SK-N-SH treated with all-trans-retinoic acid at 6 μM for 48 hours (cell line): ENCODE measurements around the gene ARL10.

Source experiments
- ATAC-seq: fragments of 200-7000 bp; cut with Tn5 transposase; 3 replicates; pipeline ENCODE4 v1.9.1; 2020; ENCODE audit warnings: mild to moderate bottlenecking, moderate library complexity
- BACH2 ChIP-seq: fragments of 250-450 bp; sonication (Bioruptor Pico); IDR thresholded peaks from 2 replicates; pipeline ENCODE4 v1.9.0; 2021; ENCODE audit warnings: mild to moderate bottlenecking, borderline replicate concordance
- CSDC2 ChIP-seq: fragments of 250-450 bp; sonication (Bioruptor Pico); IDR thresholded peaks from 2 replicates; pipeline ENCODE4 v1.5.0; 2020; ENCODE audit warnings: mild to moderate bottlenecking, moderate library complexity
- CSRNP3 ChIP-seq: fragments of 250-450 bp; sonication (Bioruptor Pico); IDR thresholded peaks from 2 replicates; pipeline ENCODE4 v1.5.1; 2021; ENCODE audit warnings: mild to moderate bottlenecking, moderate library complexity
- ESRRG ChIP-seq: fragments of 250-450 bp; sonication (Bioruptor Pico); IDR thresholded peaks from 2 replicates; pipeline ENCODE4 v1.6.1; 2021; ENCODE audit warnings: mild to moderate bottlenecking
- ISL1 ChIP-seq: fragments of 250-450 bp; sonication (Bioruptor Pico); IDR thresholded peaks from 2 replicates; pipeline ENCODE4 v2.1.2; 2022; ENCODE audit warnings: mild to moderate bottlenecking, moderate library complexity
- OSR1 ChIP-seq: fragments of 250-450 bp; sonication (Bioruptor Pico); IDR thresholded peaks from 2 replicates; pipeline ENCODE4 v1.8.0; 2022; ENCODE audit warnings: moderate library complexity, mild to moderate bottlenecking, inconsistent platforms
- TCF4 ChIP-seq: fragments of 250-450 bp; sonication (Bioruptor Pico); IDR thresholded peaks from 2 replicates; pipeline ENCODE4 v1.8.0; 2021; ENCODE audit warnings: mild to moderate bottlenecking, moderate library complexity, borderline replicate concordance
- ZC3H10 ChIP-seq: fragments of 250-450 bp; sonication (Bioruptor Pico); IDR thresholded peaks from 2 replicates; pipeline ENCODE4 v1.5.1; 2021; ENCODE audit warnings: mild to moderate bottlenecking, moderate library complexity
- ZFP30 ChIP-seq: fragments of 450-650 bp; formaldehyde crosslinking; IDR thresholded peaks from 2 replicates; pipeline ENCODE4 v1.5.0; 2022; ENCODE audit warnings: mild to moderate bottlenecking, moderate library complexity
- ZNF70 ChIP-seq: fragments of 450-650 bp; formaldehyde crosslinking; IDR thresholded peaks from 2 replicates; pipeline ENCODE4 v1.5.0; 2020; ENCODE audit warnings: mild to moderate bottlenecking, moderate library complexity

The ARL10 gene

GRCh38 chr5:176429972-176430371, 64.7 kb downstream of the ARL10 start:
- no peak for ATAC-seq
- TF ChIP-seq CSRNP3 (CRISPR knock-in tag) = no peak
- no peak for TF ChIP-seq TCF4 (CRISPR knock-in tag)
- TF ChIP-seq ISL1 (CRISPR knock-in tag) = no peak
- no peak for TF ChIP-seq BACH2 (CRISPR knock-in tag)
- TF ChIP-seq ZNF70 (CRISPR knock-in tag) = no peak
- TF ChIP-seq OSR1 = no peak
- TF ChIP-seq CSDC2 = no peak
- TF ChIP-seq ZFP30 (CRISPR knock-in tag) = no peak
- no peak for TF ChIP-seq ESRRG (CRISPR knock-in tag)
- TF ChIP-seq ZC3H10 = no peak
